Fibroblast of lung (primary cell): Measurements from ENCODE around the gene SNRPD1. TPM values are rescaled to one million over a fixed set of nuclear protein-coding genes. Genes with fewer than 3 reads are reported as not detected.
"Not testable (repeated sequence)": the region's sequence is repeated elsewhere in the genome, so short reads cannot be mapped to it uniquely, and the experiment has no call there.

Experiments used
- DNase-seq, 2 donors: peaks; one replicate each; pipeline versions ENCODE4 v3.0.0 to v3.0.0-alpha.2; 2010; ENCODE audit warnings: low read depth in 2 of 2
- H2AFZ ChIP-seq: 2 replicates; pipeline ENCODE4 v1.5.1; 2012; ENCODE audit warnings: low read length, control low read depth, inconsistent platforms
- H3K27ac ChIP-seq: 2 replicates; pipeline ENCODE4 v1.5.1; 2011; ENCODE audit warnings: low read length, control low read depth; ENCODE audit not compliant: insufficient read depth
- H3K27me3 ChIP-seq: 2 replicates; pipeline ENCODE4 v1.5.1; 2011; ENCODE audit warnings: mild to moderate bottlenecking, low read length; ENCODE audit not compliant: control insufficient read depth, insufficient read depth
- H3K36me3 ChIP-seq: 2 replicates; pipeline ENCODE4 v1.5.1; 2011; ENCODE audit warnings: low read length; ENCODE audit not compliant: control insufficient read depth, insufficient read depth
- H3K4me1 ChIP-seq: 2 replicates; pipeline ENCODE4 v1.5.1; 2011; ENCODE audit warnings: low read length; ENCODE audit not compliant: control insufficient read depth, insufficient read depth; ENCODE audit errors: extremely low read depth
- H3K4me2 ChIP-seq: 2 replicates; pipeline ENCODE4 v1.5.1; 2011; ENCODE audit warnings: low read length, control low read depth; ENCODE audit not compliant: insufficient read depth; ENCODE audit errors: extremely low read depth
- H3K4me3 ChIP-seq, 4 experiments: fragments of 200-600 bp in 1 of 4; sonication (generic) in 1 of 4; replicated peaks in 1 of 4; 2 replicates each; pipeline ENCODE4 v1.5.1; 2011 to 2016; ENCODE audit warnings: low read length in 4 of 4, low read depth in 3 of 4, mild to moderate bottlenecking in 3 of 4, control low read depth in 2 of 4, inconsistent platforms in 1 of 4, mixed read lengths in 1 of 4; ENCODE audit not compliant: insufficient read depth in 1 of 4; ENCODE audit errors: control extremely low read depth in 1 of 4
- H3K79me2 ChIP-seq: 2 replicates; pipeline ENCODE4 v1.5.1; 2012; ENCODE audit warnings: mild to moderate bottlenecking, low read length, inconsistent platforms; ENCODE audit not compliant: control insufficient read depth, insufficient read depth
- H3K9ac ChIP-seq: 2 replicates; pipeline ENCODE4 v1.5.1; 2011; ENCODE audit warnings: mild to moderate bottlenecking, low read length, control low read depth; ENCODE audit not compliant: insufficient read depth
- H3K9me3 ChIP-seq: 2 replicates; pipeline ENCODE4 v1.5.1; 2012; ENCODE audit warnings: low read depth, low read length; ENCODE audit not compliant: control insufficient read depth, insufficient read depth
- H4K20me1 ChIP-seq: 2 replicates; pipeline ENCODE4 v1.5.1; 2011; ENCODE audit warnings: low read length; ENCODE audit not compliant: control insufficient read depth, insufficient read depth; ENCODE audit errors: extremely low read depth
- CTCF ChIP-seq, 2 donors: IDR thresholded peaks in 1 of 2; conservative IDR thresholded peaks in 1 of 2; 1 replicate in 1 of 2; 2 replicates in 1 of 2; pipeline ENCODE4 v1.5.1; 2011 to 2012; ENCODE audit warnings: low read length in 2 of 2, control low read depth in 1 of 2, inconsistent platforms in 1 of 2, low read depth in 1 of 2, mild to moderate bottlenecking in 1 of 2
- EZH2 ChIP-seq: IDR thresholded peaks from 2 replicates; pipeline ENCODE4 v1.5.1; 2012; ENCODE audit warnings: low read length, control low read depth, mild to moderate bottlenecking; ENCODE audit errors: missing control alignments
- polyA plus RNA-seq, 2 donors: library from polyadenylated mRNA; depleted of rRNA in 1 of 2; stranded (reverse) in 1 of 2; unstranded in 1 of 2; fragments of >200 nt; gene quantifications; 2 replicates each; pipeline ENCODE4 v1.2.1, GENCODE V29; 2011 to 2012; ENCODE audit warnings: missing spikeins in 1 of 2
- total RNA-seq: library from RNA; depleted of rRNA; stranded (reverse); fragments of >200 nt; gene quantifications from 2 replicates; pipeline ENCODE4 v1.2.1, GENCODE V29; 2014

Gene SNRPD1
- total and polyA plus RNA-seq, 2 donors (not counting 1 experiment from before 2014, with no cell fraction given): 10.2 to 26.2 TPM

- no peak for DNase-seq
- Histone ChIP-seq H4K20me1 (no peaks in the 10 kb centered on the region), H3K4me3 (no peak overlapping the region), H3K27ac (no peak overlapping the region), H3K79me2 (no peaks in the 10 kb centered on the region), H3K36me3 (no peaks in the 10 kb centered on the region), H3K27me3 (no peaks in the 10 kb centered on the region), H3K4me2 (no peak overlapping the region), H3K4me1 (no peaks in the 10 kb centered on the region), H3K9ac (no peak overlapping the region), H3K9me3 (no peaks in the 10 kb centered on the region), H2AFZ (no peak overlapping the region)
- TF ChIP-seq EZH2 (no peak), CTCF (conservative IDR thresholded peaks at IDR 0.05 in 1 of 2, IDR thresholded peaks at IDR 0.05 in 1 of 2; ENCODE audit: low read depth in 1 of 2, low read length in 2 of 2) (no peak)
Measured at GRCh38 chr18:21669736-21670285, 57.7 kb downstream of the SNRPD1 start.

GRCh38 chr18:21672521-21673267, 60.6 kb downstream of the SNRPD1 start:
- no peaks in the 10 kb centered on the region for H3K9me3 ChIP-seq
- H3K36me3 ChIP-seq: no peaks in the 10 kb centered on the region
- H3K4me1 ChIP-seq: no peaks in the 10 kb centered on the region
- no peak overlapping the region for H3K4me3 ChIP-seq
- H3K9ac ChIP-seq: no peak overlapping the region
- no peaks in the 10 kb centered on the region for H4K20me1 ChIP-seq
- DNase-seq: peak; percentile 18 to 73
- H3K79me2 ChIP-seq: no peaks in the 10 kb centered on the region
- no peak overlapping the region for H3K27ac ChIP-seq
- no peak overlapping the region for H2AFZ ChIP-seq
- TF ChIP-seq CTCF (conservative IDR thresholded peaks at IDR 0.05 in 1 of 2, IDR thresholded peaks at IDR 0.05 in 1 of 2; ENCODE audit: low read depth in 1 of 2, low read length in 2 of 2): no peak
- no peak for TF ChIP-seq EZH2
- H3K27me3 ChIP-seq: no peaks in the 10 kb centered on the region
- no peak overlapping the region for H3K4me2 ChIP-seq

GRCh38 chr18:21675354-21675753, 63.2 kb downstream of the SNRPD1 start:
- H3K79me2 ChIP-seq, H3K9me3 ChIP-seq, H3K27ac ChIP-seq, H3K27me3 ChIP-seq, H3K4me3 ChIP-seq, H3K36me3 ChIP-seq, H3K4me2 ChIP-seq, H3K9ac ChIP-seq, H2AFZ ChIP-seq, H3K4me1 ChIP-seq, H4K20me1 ChIP-seq: not testable (repeated sequence)
- peak in 1 of 2 donors; percentile 40 for DNase-seq
